T follicular helper cell (primary cell): ENCODE data around the gene TMEM167A.

Experiments
- DNase-seq: peaks from one replicate; pipeline ENCODE4 v3.0.0-alpha.2; 2020; ENCODE audit warnings: low read depth
- total RNA-seq, 2 experiments: gene quantifications; one replicate each; lab custom pipeline; 2026; lab: John Stamatoyannopoulos, UW

TMEM167A gene
- total RNA-seq, result 72.6 to 126 reads per million in 2 experiments

DNA sequence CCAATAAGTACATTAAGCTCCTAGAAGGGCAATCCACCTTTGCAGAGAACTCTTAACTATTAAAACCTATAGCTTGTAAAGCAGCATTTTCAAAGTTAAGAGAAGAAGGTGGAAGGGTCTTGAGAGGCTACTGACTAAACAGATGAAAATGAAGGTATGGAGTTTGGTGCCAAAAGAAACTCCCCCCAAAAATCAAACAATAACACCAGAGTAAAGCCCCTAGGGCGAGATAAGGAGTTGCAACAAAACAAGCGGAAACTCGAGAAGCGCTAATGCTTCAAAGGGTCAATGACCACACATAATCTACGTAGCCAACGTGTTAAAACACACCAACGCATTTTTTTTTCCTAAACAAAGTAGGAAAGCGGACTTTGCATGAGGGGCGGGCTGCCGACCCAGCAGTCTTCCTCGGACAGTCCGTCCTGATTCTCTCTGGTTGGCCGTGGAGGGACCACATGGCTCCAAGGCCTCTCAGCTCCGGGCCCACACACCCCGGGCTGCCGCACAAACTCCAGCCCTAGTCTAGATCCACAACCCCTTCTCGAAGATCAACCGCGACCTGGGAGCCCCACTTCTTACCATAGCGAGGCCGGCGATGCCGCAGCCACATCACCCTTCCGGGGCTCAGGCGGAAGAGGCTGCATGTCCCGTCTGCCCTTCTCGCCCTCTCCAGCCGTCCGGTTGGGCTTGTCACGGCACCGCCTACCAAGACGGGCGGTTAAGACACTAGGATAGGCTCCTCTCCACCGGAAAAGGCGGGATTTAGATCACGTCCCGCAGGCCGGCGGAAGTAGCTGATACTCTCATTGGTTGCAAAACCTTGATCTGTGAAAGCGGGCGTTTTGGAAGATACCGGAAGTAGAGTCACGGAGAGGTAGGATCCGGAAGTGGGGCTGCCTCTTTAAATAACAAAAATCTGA lies at the start of gene TMEM167A, which contains the start of gene XRCC4:
TMEM167A (minus strand) TSS at position 653 of the 920 bp plus-strand sequence; CDS start at position 582, 71 bp downstream.
XRCC4 (plus strand) TSS at position 806 of the 920 bp plus-strand sequence. CDS start 27,373 bp downstream, outside the sequence.
- peak; percentile 89 for DNase-seq

DNA sequence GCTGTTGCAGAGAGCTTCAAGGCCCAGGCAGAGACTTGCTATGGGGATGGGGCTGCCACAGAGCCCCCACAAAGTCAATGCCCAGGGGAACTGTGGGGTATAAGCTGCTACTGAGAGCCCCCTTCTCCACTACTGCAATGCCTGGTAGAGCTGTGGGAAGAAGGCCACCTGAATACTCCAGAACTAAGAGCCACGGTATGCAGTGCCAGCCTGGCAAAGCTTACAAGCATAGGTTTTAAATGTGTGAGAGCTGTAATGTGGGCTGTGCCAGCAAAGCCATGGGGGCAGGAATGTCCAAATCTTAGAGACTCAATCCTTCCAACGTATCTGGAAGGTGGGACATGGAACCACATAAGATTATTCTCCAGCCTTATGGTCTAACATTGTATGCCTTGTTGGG lies 49.3 kb upstream of the TMEM167A start:
- no peak for DNase-seq

GRCh38 chr5:83125560-83125959 lies 48.4 kb upstream of the TMEM167A start:
- DNase-seq, result no peak

DNA sequence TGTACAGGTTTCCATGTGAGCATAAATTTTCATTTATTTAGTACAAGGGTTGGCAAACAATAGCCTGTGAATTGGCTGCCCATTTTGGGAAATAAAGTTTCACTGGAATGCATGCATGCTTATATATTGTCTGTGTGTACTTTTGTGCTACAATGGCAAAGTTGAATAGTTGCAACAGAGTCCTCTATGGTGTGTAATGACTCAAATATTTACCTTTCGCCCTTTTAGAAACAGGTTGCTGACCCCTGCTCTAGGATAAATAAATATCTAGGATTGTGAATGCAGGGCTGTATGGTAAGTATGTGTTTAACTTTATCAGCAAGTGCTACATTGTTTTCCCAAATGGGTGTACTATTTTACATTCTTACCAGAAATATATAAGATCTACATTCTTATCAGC lies 47.4 kb upstream of the TMEM167A start:
- no peak for DNase-seq

GRCh38 chr5:83118976-83119375 lies 41.8 kb upstream of the TMEM167A start:
- DNase-seq, result no peak

DNA sequence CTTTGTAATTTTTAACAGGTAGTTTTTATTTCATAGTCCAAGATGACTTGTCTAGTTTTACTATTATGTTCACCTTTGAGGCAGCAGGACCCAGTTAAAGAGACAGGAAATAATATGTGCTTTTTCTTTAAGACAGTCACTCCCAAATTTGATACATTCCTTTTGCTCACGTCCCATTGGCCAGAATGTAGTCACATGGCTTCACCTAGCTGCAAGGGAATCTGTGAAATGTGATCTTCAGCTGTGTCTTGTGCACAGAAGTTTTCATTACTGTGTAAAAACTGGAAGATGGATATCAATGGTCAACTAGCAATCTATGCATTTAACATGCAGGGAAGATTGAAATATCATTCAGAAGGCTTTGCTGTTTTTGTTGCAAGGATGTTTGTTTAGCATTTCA lies 41.3 kb upstream of the TMEM167A start:
- no peak for DNase-seq

DNA sequence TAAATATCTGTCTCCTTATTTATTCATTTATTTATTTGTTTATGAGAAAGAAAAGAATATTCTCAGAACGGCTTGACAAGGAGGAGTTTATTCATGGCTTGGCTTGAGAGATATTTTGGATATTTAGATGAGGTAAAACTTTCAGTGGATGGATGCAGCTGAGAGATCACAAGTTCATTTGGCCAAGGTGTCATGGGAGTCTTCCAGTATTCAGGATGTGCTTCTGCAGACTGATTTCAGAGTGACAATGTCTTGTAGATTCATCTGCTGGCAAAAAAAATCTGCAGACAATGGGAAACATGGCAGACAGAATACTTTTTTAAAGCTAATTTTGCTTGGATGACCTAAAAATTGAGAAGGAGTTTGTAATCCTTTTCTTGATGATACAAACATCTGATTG lies 38.6 kb upstream of the TMEM167A start:
- DNase-seq, result no peak

- DNase-seq, result no peak
Observed at GRCh38 chr5:83109380-83109779, 32.2 kb upstream of the TMEM167A start.

DNA sequence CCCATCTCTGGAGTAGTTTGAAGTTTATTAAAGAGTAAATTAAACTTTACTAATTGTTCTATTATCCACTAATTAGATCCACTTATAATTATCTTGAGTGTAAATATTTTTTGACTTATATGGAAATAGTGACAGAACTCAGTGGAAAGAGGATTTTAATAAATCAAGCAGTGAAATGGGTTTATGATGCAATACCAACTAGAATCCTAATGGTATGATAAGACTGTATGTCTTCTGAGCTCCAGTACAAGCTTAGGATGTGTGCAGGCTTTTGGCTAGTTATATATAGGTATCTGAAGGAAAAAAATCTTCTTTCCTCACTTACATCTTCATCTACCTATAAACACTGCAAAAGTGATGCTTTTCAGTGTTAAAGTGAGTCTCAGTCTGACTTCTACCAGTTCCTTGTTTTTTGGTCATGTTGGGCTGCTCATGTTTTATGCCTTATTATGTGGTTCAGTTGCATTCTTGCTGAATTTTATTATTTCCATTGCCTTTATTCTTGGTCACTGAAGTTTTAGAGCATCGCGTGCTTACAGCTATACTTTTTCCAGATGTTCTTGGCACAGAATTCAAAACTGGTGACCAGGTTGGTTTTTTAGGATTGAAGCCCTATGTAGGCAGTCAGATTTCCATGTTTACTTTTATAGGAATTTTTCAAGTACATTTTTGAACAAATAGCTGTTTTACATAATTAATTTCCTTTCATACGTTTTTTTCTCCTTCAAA lies 30.7 kb upstream of the TMEM167A start:
- DNase-seq, result no peak

GRCh38 chr5:83104021-83104420 lies 26.8 kb upstream of the TMEM167A start:
- no peak for DNase-seq

DNA sequence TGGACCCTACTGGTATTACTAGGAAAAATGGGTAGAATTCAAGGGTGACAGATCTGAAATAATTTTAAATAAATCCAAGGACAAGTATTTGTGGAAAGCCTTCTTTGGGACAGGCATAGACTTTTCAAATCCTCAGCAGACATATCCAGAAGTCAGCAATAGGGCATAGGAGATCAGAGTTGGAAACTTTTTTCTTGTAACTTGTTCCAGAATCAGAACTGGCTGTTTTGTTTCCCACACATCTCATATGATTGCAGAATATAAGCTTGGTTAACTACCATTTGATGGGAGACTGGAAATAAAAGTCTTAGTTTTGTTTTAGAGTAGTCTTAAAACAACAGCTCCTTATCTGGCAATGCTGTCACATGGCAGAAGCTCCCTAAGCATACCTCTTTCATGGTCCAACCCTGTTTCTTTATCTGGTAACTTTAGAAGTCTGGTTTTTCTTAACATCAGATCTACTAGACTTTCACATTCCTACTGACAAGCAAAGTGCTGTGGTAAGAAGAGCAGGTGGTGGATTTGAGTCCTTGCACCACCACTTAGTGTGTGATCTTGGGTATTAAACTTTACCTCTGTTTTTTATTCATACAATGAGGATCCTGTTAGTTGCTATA lies 25.3 kb upstream of the TMEM167A start:
- DNase-seq, result no peak

GRCh38 chr5:83101514-83101913 lies 24.3 kb upstream of the TMEM167A start:
- no peak for DNase-seq

GRCh38 chr5:83099445-83099844 lies 22.3 kb upstream of the TMEM167A start:
- DNase-seq, result no peak

- DNase-seq, result no peak
Observed at GRCh38 chr5:83099001-83099400, 21.8 kb upstream of the TMEM167A start.

- DNase-seq, result no peak
Observed at GRCh38 chr5:83097689-83098231, 20.6 kb upstream of the TMEM167A start.

DNA sequence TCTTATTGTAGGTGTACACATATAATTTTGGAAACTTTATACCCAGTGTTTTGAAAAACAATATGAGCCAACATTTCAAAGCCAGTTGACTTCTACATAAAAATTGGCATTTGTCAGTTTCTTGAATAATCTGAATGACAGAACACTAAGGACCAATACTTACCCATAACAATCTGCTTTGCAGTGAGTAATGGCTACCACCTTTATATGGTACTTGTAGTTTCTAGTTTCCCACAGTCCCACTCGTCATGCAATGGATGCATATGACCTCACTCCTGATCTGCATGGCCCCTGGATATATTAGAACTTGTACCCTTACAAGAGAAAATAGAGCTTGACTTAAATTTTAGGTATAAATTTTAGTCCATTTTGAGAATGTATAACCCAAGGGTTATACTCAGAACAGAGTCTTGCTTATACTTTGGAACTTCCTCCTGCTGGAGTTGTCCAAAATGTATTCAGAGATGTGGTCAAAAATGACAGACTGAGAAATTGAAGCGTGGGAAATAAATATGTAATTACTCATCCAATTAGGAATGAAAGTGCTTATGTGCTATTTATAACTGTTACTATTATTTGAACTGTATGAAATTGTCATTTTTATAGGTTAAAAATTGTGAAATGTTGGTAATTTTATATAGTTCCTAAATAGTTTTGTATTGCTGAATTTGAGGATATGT lies 19.6 kb upstream of the TMEM167A start:
- no peak for DNase-seq

GRCh38 chr5:83095957-83096539 lies 18.9 kb upstream of the TMEM167A start:
- DNase-seq, result no peak

GRCh38 chr5:83095163-83095956 lies 18.2 kb upstream of the TMEM167A start:
- DNase-seq, result no peak

DNA sequence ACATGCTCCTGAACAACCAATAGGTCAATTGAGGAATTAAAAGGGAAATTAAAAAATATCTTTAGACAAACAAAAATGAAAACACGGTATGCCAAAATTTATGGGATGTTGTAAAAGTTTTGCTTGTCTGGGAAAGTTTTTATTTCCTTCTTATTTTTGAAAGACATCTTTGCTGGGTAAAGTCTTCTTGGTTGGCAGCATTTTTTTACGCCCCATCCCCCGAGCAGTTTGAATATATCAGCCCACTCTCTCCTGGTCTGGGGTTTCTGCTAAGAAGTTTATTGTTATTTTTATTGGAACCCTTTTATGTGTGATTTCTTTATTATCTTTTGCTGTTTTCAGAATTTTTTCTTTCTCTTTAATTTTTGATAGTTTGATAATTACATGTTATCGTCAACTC lies 16.5 kb upstream of the TMEM167A start:
- no peak for DNase-seq

DNA sequence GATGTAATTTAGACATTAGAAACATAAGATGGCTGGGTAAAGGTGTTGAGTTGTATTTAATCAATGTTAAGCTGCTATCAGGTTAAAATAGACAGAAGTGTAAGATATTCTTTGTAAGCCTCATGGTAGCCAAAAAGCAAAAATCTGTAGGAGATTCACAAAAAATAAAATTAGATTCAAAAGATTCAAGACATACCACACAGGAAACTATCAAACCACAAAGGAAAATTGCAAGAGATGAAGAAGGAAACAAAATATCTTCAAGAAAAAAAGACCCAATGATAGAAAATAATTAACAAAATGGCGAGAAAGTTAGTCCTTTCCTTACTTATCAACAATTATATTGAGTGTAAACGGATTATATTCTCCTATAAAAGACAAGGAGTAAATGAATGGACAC lies 15.4 kb upstream of the TMEM167A start:
- no peak for DNase-seq
